ENCODE data around the gene TBX6. TPM values are rescaled to one million over a fixed set of nuclear protein-coding genes. Genes with fewer than 3 reads are reported as not detected.
"Not testable (repeated sequence)": the region's sequence is repeated elsewhere in the genome, so short reads cannot be mapped to it uniquely, and the experiment has no call there.

Gene TBX6
- total RNA-seq, 1 experiment from 2014 or later = 0.73 TPM

GRCh38 chr16:30117768-30118167 lies 26.0 kb upstream of the TBX6 start:
- no peak for DNase-seq
- Histone ChIP-seq H3K27me3 (no peaks in the 10 kb centered on the region), H3K4me1 (no peaks in the 10 kb centered on the region), H3K36me3 (no peaks in the 10 kb centered on the region), H3K4me3 (no peak overlapping the region), H3K27ac (no peak overlapping the region), H3K9me3 (replicated peaks) (no peaks in the 10 kb centered on the region)

- no peak for DNase-seq
- Histone ChIP-seq H3K36me3 (no peaks in the 10 kb centered on the region), H3K27ac (no peak overlapping the region), H3K4me1 (no peaks in the 10 kb centered on the region), H3K4me3 (no peak overlapping the region), H3K9me3 (replicated peaks) (no peaks in the 10 kb centered on the region), H3K27me3 (no peaks in the 10 kb centered on the region)
Observed at GRCh38 chr16:30116291-30117207, 24.8 kb upstream of the TBX6 start.

GRCh38 chr16:30115238-30115637 lies 23.5 kb upstream of the TBX6 start:
- H3K4me3 ChIP-seq = no peak overlapping the region
- H3K9me3 ChIP-seq (replicated peaks) = no peaks in the 10 kb centered on the region
- H3K4me1 ChIP-seq = peaks cover 6% of the 10 kb centered on the region
- H3K36me3 ChIP-seq = no peaks in the 10 kb centered on the region
- H3K27me3 ChIP-seq = no peaks in the 10 kb centered on the region
- no peak overlapping the region for H3K27ac ChIP-seq
- no peak for DNase-seq

GRCh38 chr16:30114833-30115232 lies 23.1 kb upstream of the TBX6 start:
- H3K36me3 ChIP-seq; H3K4me1 ChIP-seq; DNase-seq; H3K9me3 ChIP-seq (replicated peaks); H3K27me3 ChIP-seq; H3K27ac ChIP-seq; H3K4me3 ChIP-seq: not testable (repeated sequence)

- Histone ChIP-seq H3K27me3 (no peaks in the 10 kb centered on the region), H3K9me3 (replicated peaks) (no peaks in the 10 kb centered on the region), H3K4me3 (no peak overlapping the region), H3K4me1 (peaks cover 6% of the 10 kb centered on the region), H3K27ac (no peak overlapping the region), H3K36me3 (no peaks in the 10 kb centered on the region)
- no peak for DNase-seq
Observed at GRCh38 chr16:30114411-30114810, 22.7 kb upstream of the TBX6 start.

- no peaks in the 10 kb centered on the region for H3K36me3 ChIP-seq
- no peak for DNase-seq
Observed at GRCh38 chr16:30113711-30114333, 22.1 kb upstream of the TBX6 start.

GRCh38 chr16:30113031-30113710 lies 21.4 kb upstream of the TBX6 start, which contains the start of gene GDPD3:
TSS of gene GDPD3 (minus strand) at chr16:30113537. CDS start at chr16:30113478, 59 bp downstream.
- Histone ChIP-seq H3K36me3 (no peaks in the 10 kb centered on the region), H3K27ac (no peak within 1 kb of the TSS), H3K4me1 (peaks cover 6% of the 10 kb centered on the region), H3K4me3 (no peak within 1 kb of the TSS), H3K27me3 (no peaks in the 10 kb centered on the region), H3K9me3 (replicated peaks) (no peaks in the 10 kb centered on the region)
- peak in 1 of 2 experiments; percentile 19 for DNase-seq

More at GRCh38 chr16:30113711-30114333, 22.1 kb upstream of the TBX6 start:
- peaks cover 6% of the 10 kb centered on the region for H3K4me1 ChIP-seq
- no peaks in the 10 kb centered on the region for H3K27me3 ChIP-seq
- no peak overlapping the region for H3K27ac ChIP-seq
- no peaks in the 10 kb centered on the region for H3K9me3 ChIP-seq (replicated peaks)
- no peak overlapping the region for H3K4me3 ChIP-seq

GRCh38 chr16:30112197-30113030 lies 20.7 kb upstream of the TBX6 start:
- Histone ChIP-seq H3K4me1 (peaks cover 6% of the 10 kb centered on the region), H3K36me3 (no peaks in the 10 kb centered on the region), H3K9me3 (replicated peaks) (no peaks in the 10 kb centered on the region), H3K4me3 (no peak overlapping the region), H3K27ac (no peak overlapping the region), H3K27me3 (no peaks in the 10 kb centered on the region)
- DNase-seq = peak; percentile 45 to 55

- no peaks in the 10 kb centered on the region for H3K9me3 ChIP-seq (replicated peaks)
- peaks cover 3% of the 10 kb centered on the region; the same call in 1 of the 2 replicates for H3K36me3 ChIP-seq
- H3K4me1 ChIP-seq = peaks cover 6% of the 10 kb centered on the region
- peak; percentile 47 to 69 for DNase-seq
- no peaks in the 10 kb centered on the region for H3K27me3 ChIP-seq
- H3K27ac ChIP-seq = 0 out of 2 replicates have a peak overlapping the region, but pooled peaks have one; percentile 16
- H3K4me3 ChIP-seq = no peak overlapping the region
Observed at GRCh38 chr16:30110661-30111060, 18.9 kb upstream of the TBX6 start.

GRCh38 chr16:30108059-30108850 lies 16.5 kb upstream of the TBX6 start:
- Histone ChIP-seq H3K4me1 (peaks cover 6% of the 10 kb centered on the region), H3K4me3 (no peak overlapping the region), H3K27me3 (no peaks in the 10 kb centered on the region), H3K27ac (no peak overlapping the region), H3K9me3 (replicated peaks) (no peaks in the 10 kb centered on the region), H3K36me3 (peaks cover 3% of the 10 kb centered on the region; the same call in 1 of the 2 replicates)
- DNase-seq = no peak

- H3K4me1 ChIP-seq = no peaks in the 10 kb centered on the region
- no peak overlapping the region for H3K27ac ChIP-seq
- DNase-seq = no peak
- peaks cover 3% of the 10 kb centered on the region; the same call in 1 of the 2 replicates for H3K36me3 ChIP-seq
- H3K9me3 ChIP-seq (replicated peaks) = no peaks in the 10 kb centered on the region
- no peaks in the 10 kb centered on the region for H3K27me3 ChIP-seq
- H3K4me3 ChIP-seq = no peak overlapping the region
Observed at GRCh38 chr16:30104492-30104891, 12.8 kb upstream of the TBX6 start.

GRCh38 chr16:30104090-30104489 lies 12.4 kb upstream of the TBX6 start:
- H3K4me1 ChIP-seq = no peaks in the 10 kb centered on the region
- DNase-seq = no peak
- no peak overlapping the region for H3K4me3 ChIP-seq
- H3K27me3 ChIP-seq = no peaks in the 10 kb centered on the region
- H3K36me3 ChIP-seq = peaks cover 3% of the 10 kb centered on the region; the same call in 1 of the 2 replicates
- no peaks in the 10 kb centered on the region for H3K9me3 ChIP-seq (replicated peaks)
- H3K27ac ChIP-seq = no peak overlapping the region

- peak overlapping the region; percentile 87 for H3K27ac ChIP-seq
- H3K36me3 ChIP-seq = no peaks in the 10 kb centered on the region
- no peak for DNase-seq
- no peaks in the 10 kb centered on the region for H3K4me1 ChIP-seq
- H3K27me3 ChIP-seq = no peaks in the 10 kb centered on the region
- peaks cover 14% of the 10 kb centered on the region for H3K9me3 ChIP-seq (replicated peaks)
- peak overlapping the region; percentile 64 for H3K4me3 ChIP-seq
Observed at GRCh38 chr16:30096862-30097563, 5.3 kb upstream of the TBX6 start.
